Measurements from ENCODE around the gene TBC1D3B.
"Not testable (repeated sequence)": the region's sequence is repeated elsewhere in the genome, so short reads cannot be mapped to it uniquely, and the experiment has no call there.

Gene TBC1D3B

GRCh38 chr17:36127199-36127893 is 49.1 kb downstream of the TBC1D3B start:
- no peak for DNase-seq

- no peak for DNase-seq
Observed at GRCh38 chr17:36124879-36125824, 51.3 kb downstream of the TBC1D3B start.

DNA sequence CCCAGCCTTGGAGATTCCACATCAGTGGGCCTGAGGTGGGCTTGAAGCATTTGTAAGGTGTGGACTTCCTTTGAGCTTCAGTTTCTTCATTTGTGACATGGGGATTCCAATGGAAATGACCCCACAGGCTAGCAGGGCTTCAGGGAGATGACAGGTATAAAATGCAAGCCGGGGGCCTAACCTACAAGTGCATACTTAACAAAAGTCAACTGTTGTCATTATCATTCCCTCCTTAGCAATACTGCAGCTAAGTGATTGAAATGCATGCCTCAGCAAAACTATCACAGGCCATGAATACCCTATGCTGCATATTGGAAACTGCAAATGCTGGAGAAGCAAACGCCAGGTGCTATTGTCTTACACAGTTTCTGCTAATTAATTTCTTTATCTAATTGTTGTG is 53.0 kb downstream of the TBC1D3B start:
- no peak for DNase-seq

GRCh38 chr17:36121099-36121498 is 55.3 kb downstream of the TBC1D3B start:
- not testable (repeated sequence) for DNase-seq

GRCh38 chr17:36120221-36120620 is 56.2 kb downstream of the TBC1D3B start:
- no peak for DNase-seq

- DNase-seq, result no peak
Observed at GRCh38 chr17:36118477-36119353, 57.7 kb downstream of the TBC1D3B start.

GRCh38 chr17:36117505-36118382 is 58.7 kb downstream of the TBC1D3B start:
- no peak for DNase-seq
